ENCODE data around the gene BAHD1.

GRCh38 chr15:40412095-40412759 is 28.5 kb upstream of the BAHD1 start:
- TF ChIP-seq CTCF (IDR thresholded peaks at IDR 0.05) = no peak
- no peak for TF ChIP-seq POLR2A (IDR thresholded peaks at IDR 0.05)
